HG03280 (cell line): ENCODE measurements around the gene MCAM.

ENCODE experiments used
- ATAC-seq: cut with Tn5 transposase; IDR thresholded peaks from one replicate; pipeline ENCODE4 v1.9.1; 2021; ENCODE audit warnings: mild to moderate bottlenecking, moderate library complexity; ENCODE audit not compliant: unreplicated experiment

MCAM gene

DNA sequence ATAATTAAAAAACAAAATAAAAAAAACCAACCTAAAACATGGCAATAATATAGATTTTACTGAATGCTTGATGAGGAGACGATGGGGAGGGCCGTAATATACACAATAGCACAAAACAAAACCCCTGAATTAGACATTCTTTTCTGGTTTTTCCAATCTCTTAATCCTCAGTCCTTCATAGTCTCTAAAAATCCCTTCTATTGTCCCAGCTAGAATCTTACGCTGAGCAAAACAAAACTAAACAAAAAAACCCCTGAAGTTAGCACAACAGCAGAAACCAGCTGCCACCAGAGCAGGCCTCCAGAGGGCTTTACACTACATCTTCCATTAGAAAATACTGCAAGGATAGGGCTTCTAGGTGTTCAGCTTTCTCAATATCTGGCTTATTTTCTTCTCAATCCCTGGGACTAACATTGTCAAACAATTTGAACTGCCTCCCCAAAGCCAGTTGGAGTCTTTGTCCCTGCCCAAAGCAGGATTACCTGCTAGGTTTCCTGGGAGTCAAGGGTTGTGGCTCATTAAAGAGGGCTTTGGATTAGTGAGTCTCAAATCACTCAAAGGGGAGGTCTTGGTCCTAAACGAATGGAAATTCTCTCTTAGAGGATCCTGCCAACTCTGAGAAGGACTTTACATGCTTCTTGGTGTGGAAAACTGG lies 15.3 kb upstream of the MCAM start:
- no peak for ATAC-seq

DNA sequence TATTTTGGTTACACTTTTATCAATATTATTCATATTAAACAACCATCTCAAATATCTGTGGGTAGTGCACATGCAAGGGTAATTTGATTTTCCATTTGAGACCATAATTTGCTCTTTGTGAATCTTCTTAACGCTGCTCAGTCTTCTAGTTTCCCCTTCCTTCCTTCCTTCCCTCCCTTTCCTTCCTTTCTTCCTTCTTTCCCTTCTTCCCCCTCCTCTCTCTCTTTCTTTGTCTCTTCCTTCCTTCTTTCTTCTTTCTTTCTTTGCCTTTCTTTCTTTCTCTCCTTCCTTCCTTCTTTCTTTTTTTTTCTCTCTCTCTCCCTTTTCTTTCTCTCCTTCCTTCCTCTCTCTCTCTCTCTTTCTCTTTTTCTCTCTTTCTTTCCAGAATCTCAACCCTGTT lies 13.3 kb upstream of the MCAM start:
- ATAC-seq, result no peak

DNA sequence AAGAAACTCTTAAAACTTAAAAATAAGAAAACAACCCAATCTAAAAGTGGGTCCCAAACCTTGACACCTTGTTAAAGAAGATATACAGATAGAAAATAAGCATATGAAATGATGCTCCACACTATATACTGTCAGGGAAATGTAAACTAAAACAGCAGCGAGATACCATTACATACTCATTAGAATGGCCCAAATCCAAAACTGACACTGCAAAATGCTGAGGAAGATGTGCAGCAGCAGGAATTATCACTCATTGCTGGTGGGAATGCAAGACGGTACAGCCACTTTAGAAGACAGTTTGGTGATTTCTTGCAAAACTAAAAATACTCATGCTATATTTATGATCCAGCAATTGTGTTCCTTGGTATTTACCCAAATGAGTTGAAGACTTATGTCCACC lies 12.4 kb upstream of the MCAM start:
- ATAC-seq, result no peak

DNA sequence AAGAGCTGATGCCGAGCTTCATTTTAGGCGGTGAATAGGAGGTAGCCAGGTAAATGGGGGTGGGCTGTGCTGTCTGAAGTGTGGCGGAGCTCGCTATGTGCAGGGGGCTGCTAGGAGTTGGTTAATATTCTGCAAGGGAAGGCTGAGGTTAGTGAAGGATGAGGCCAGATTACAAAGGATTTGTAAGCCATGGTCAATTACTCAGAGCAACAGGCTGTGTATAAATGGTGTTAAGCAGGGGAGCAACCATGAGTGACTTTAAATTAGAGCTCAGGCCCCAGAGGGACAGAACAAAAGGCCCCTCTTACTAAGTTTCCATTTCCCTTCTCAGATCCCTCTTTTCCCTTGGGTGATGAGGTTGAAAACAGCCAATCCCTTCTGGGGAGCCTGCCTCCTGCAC lies 7.3 kb upstream of the MCAM start:
- no peak for ATAC-seq

DNA sequence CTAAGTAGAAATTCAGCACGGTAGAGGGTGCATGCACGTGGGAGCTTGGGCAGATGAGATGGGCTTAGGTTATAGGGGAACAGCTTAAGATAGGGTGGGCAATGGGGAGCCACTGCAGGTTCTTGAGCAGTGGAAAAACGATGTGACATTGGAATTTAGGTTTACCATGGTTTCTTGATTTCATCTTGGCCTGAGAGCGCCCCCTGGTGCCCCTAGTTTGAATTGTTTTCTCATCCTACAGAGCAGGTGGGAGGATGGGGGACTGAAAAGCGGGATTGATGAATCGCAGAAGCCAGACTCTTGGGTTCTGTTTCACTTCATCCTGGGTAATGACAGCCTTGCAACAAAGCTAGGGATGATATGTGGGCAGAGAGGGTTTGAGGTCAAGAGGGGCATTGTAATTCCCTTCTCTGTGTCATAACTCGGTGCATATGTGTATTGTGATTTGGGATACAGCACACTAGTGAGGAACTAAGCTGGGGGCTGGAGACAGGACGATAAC lies 6.7 kb upstream of the MCAM start:
- ATAC-seq, result no peak

DNA sequence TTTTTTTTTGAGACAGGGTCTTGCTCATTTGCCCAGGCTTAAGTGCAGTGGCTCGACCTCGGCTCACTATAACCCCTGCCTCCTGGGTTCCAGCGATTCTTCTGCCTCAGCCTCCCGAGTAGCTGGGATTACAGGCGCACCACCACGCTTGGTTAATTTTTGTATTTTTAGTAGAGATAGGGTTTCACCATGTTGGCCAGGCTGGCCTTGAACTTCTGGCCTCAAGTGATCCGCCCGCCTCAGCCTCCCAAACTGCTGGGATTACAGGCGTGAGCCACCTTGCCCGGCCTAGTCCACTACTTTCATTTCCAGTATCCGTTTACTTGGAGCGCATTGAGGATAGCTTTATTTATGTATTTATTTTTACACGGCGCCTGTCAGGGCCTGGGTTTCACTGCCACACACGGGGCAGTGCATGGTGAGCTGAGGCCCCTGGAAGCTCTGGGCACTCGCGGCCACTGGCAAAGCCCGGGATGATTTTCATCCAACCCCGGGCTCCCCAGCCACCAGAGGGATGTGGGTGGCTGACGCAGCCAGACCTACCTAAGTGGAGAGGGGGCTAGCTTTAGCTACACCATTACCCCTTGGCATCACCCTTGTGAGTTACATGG lies 6.1 kb upstream of the MCAM start:
- ATAC-seq, result no peak

DNA sequence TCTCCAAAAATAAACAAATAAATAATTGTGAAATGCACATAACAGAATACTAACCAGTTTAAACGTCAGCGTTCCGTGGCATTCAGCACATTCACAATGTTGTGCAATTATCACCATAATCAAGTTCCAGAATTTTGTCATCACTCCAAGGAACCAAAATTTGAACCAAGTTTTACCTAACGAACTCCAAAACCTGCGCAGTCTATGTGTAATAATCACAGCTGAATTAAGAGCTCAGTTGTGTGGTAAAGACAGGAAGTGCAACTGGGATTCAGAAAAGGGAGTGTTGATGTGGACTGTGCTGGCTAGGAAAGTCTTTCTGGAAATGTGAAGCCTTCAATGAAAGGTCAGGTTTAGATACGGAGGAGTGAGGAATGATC lies 5.4 kb upstream of the MCAM start:
- ATAC-seq, result no peak

DNA sequence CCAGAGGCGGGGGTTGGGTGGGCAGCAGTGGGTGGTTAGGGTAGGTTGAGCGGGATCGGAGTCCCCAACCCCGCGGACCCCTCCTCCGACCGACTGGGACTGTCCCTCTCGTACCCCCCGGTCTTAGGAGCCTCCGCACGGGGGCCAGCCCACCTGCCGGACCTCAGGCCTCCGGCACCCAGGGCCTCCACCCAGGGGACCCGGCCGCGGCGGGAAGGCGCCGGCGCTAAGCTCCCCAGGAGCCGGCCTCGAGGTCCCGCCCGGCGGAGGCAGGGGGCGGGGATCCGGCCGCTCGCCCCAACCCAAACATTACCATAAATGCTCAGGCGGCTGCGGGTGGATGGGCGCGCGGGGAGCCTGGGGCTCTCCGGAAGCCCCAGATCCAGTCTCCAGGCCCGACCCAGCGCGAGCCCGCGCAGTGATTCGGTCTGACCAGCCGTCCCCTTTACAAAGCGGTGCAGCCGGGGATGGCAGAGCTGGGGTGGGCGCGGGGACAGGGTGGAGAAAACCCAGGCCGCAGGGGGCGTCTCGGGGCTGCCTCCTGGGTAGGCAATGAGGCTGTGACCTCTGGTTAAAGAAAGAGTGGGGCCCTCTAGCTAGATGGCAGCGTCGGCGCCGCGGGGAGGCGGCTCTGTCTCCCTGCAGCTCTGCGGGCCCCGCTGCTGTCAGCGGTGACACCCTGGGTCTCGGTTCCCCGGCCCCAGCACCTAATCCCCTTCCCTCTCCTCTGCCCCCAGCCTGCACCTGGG lies 4.0 kb upstream of the MCAM start:
- ATAC-seq, result peak; percentile 40

DNA sequence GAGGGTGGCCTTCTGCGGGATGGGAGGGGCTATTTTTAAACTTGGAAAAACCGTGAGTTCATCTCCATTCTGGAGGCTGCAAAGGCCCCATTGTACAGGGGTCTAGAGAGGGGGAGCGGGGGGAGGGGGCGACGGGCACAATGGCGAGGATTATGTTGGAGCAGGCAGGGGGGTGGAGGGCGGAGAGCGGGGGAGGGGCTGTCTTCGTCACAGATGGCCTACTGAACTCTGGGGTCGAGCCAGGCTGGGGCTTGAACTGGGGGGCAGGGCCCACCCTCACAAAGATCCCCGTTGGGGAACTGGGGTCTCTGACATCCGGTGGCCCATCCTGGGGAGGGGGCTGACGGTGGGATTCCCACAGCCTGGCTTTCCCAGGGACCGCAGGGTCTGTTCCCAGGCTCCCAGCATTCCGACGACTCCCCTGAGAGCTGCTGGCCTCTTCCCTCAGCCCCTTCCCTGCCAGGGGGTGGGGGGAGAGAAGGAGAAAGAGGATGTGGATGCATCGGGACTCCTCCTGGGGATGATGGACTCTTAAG lies 3.4 kb upstream of the MCAM start:
- ATAC-seq, result no peak

DNA sequence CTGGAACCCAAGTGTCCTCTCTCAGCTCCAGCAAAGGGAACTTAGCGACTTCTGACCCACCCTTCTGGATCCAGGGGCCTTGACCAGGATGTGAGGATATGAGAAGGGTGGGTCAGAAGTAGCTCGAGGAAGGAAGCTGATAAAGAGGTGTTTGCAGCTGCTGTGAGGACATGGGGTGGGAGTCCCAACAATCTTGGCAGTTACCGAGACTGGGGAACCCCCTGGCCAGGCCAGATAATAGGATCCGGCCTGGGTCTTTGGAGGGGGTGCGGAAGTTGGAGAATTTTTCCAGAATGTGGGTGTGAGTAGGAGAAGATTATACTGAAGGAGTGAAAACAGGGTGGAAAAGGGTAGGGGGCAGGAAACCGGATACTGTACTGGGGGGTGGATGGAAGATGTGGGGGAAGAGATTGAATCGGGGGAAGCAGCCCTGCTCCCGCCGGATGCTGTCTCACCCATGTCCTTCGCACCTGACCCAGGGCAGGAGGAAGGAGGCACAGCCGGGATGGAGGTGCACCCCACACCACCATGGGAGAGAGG lies 2.8 kb upstream of the MCAM start:
- ATAC-seq, result no peak

DNA sequence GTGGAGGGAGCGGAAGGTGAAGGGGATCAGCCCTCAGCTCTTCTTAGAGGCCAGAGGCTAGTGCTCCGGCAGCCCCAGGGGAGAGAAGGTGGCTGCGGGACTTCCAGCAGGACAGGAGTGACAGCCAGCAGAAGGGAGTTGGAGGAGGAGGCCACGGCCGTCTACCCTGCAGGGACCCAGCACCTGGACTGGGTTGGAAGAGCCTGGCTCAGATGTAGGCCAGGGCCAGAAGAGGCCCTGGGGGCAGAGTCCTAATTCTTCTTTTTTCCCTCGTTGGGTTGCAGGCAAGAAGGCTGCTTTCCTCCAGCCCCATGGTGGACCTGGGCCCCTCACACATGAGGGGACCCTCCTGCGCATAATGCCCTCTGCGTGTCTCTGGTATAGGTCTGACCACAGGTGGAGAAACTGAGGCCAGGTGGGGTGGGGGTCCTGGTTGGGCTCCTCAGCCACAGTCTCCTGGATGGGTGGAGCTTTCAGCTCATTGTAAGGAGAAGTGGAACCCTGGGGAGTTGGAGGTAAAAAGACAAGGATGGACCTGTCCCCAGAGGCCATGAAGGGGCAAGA lies 2.3 kb upstream of the MCAM start:
- ATAC-seq, result no peak

DNA sequence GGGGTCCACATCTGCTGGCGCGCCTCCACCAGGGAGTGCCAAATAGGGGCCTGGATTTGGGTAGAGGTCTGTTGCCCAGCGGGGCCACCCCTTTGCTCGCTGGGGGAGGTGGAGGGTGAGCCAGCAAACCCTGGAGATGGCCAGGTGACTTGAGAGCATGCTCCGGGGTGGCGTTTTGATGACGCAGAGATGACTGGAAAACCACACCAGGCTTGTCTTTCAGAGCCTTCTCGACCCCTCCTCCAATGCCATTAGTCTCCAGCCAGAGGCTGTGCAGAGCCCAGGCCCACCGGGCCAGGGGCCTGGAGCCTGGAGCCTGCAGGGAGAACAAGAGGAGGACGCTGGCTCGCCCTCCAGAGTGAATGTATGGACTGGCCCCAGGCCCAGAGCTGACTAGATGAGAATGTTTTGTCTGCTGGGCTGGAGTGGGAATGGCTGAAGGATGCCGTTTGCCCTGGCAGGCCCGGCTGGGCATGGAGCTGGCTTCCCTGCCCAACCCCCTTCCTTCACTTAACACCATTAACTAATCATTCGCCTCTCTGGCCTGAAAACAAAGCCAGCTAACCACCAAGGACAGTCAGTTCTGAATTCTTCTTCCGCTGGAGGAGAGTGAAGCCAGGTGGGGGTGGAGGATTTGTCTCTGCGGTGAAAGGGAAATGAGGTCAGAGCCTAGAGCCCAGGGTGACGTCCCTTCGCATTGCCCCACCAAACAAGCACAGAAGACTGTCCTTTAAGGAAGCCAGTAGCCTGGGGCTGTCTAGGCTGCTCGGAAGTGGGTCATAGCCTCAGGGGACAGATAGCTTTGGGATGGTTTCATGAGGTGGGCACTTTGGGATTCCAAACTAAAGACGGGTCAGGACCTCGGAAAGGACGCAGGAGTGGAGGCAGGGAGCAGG lies 1.6 kb upstream of the MCAM start:
- ATAC-seq, result no peak

DNA sequence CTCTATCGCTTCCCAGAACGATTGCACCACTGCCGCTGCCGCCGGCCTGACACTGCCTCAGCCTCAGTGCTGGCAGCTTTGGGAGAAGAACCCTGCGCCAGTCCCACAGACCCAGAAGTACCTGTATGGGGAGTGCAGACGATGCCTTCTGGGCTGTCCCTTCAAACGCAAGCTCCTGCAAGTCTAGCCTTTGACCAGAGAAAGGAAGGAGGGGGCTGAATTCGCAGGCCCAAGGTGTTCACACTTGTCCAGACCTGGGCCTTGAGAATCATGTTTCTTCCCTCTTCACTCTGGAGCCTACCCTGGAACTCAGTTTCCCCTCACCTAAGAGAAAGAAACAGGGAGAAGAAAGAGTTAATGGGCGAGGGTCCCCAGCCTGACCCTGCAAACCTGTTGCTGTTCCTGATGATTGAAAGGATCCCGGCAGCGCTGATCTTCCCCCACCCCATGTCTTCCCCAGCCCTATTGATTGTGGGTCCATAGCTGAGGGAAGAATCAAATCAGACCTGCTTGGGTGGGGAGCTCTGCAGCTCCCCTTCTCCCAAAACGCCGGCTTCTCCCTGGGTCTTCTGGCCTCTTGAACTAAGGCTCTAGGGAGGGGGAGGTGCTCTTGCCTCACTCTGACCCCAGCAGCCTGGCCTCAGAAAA lies 786 bp upstream of the MCAM start:
- no peak for ATAC-seq

DNA sequence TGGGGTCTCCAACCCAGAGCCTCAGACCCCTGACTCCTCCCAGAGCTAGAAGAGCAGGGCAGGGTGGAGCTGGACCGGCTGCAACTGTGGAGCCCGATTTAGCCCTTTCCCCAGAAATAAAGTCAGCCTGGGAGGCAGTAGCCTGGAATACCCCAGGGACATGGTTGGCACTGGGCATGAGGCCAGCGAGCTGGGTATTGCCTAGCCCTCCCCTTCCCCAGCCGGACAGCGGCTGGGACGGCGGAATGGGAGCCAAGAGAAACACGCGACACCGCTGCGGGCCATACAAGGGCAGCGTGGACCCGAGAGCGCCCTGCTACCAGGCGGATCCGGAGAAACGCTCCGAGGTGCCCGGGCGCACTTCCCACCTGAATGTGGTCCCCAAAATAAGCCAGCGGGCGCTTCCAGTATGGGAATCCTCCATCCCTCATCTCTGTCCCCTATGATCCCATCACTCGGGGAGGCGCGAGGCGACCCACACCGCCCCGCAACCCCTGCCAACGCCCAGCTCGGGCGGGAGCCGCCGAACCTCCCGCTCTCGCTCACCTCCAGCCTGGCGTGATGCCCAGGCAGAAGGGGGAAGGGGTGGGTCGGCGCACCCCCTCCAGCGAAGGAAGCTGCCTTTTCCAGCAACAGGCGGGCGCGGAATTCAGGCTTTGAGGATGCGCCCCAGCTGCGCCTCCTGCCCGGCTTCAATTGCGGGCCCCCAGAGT lies 758 bp downstream of the MCAM start:
- ATAC-seq, result no peak

DNA sequence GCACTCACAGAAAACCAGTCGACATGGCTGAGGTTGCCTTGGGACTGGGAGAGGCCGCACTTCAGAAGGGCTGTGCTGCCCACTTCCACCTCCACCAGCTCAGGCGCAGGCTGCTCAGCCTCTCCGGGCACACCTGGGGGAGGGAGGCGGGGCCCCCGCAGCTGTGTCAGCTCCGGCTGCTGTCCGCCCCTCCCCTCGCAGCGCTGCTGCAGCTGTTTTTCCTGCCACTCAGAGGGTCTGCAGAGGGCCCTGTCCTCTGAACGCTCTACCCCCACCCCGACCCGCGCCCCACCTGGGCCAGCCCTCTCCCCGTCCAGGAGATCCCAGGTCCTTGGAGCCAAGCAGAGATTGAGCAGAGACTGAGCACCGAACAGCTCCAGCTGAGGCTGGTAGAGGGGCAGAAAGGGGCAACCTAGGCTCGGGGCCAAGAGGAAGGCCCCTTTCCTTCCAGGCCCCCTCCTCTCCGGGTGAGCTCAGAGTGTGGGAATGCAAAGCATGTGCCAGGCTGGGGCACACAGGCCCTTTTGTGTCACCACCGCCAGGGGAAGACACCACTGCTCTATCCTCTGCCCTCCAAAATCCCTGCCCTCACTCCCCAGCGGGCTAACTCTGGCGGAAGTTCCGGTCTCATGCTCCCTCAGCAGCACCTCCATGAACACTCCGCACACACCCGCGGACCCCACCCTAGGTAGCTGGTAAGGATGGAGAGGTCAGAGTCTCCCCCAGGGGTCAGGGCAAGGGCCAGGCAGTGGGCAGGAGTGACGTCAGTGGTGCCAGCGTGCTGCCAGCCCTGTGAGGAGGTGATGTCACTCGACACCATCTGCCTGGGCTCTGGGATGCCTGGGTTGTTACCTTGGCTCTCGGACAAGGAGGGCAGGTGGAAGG lies 1.6 kb downstream of the MCAM start:
- no peak for ATAC-seq

DNA sequence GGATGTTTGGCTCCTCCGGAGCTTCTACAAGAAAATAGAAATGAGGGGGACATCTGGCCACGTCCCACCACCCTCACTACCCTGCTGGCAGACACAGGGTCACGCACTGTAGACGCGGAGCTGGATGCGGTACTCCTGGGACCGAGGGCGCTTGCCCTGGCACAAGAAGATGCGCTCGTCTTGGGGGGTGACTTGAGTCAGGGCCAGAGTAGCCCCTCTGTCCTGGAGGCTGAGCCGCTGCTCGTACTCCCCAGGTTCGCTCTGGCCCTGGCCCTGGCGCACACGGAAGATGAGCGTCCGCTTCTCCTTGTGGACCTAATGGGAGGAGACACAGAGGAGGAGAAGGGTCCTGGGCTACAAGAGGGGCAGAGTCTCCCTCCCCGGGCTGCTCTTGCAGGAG lies 2.2 kb downstream of the MCAM start:
- ATAC-seq, result no peak

DNA sequence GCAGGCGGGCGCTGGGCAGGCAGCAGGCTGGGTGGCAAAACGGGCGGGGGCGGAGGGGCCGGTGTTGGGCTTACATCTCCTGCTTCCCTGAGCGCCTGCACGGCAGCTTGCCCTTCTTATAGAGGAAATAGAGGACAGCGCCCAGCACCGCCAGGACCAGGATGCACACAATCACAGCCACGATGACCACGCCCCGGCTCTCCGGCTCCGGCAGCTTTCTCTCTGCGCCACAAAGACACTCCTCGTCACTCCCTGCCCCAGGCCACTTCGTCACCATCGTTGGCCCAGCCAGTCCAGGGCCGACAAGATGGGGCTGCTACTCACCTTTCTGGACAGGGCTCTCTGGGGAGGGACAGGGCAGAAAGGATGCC lies 6.3 kb downstream of the MCAM start:
- ATAC-seq, result no peak

DNA sequence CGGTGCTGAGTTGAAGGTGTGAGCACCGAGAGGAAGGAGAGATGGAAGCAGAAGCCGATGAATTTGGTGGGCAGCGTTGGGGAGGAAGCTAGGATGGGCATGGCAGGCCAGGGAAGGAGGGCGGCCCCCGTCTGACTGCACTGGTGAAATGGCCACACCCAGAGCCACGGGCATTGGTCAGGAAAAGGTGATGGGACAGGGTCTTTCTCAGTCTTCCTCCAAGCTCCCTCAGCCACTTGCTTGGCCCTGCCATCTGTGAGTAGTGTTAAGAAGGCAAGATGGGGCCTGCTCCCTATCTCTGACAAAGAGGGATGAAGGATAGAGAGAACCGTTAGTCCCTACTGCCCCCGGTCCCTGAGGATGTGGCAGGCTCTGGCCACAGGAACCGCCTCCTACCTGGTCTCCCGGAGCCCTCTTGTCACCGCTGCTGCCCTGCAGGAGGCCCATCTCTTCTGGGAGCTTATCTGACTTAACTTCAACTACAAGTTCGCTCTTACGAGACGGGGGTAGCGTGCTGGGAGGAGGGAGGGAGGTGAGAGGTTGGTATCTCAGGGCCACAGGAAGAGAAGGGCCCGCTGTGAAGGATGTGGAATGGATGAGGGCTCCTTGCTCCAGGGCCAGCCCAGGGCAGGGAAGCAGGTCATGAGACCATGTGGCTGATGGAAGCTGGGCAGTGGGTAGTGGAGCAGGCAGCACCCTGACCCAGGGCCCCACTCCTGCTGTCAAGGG lies 6.8 kb downstream of the MCAM start:
- no peak for ATAC-seq
